Measurements from ENCODE around the gene KRTAP10-2. TPM values are rescaled to one million over a fixed set of nuclear protein-coding genes. Genes with fewer than 3 reads are reported as not detected.
"Not testable (repeated sequence)": the region's sequence is repeated elsewhere in the genome, so short reads cannot be mapped to it uniquely, and the experiment has no call there.

Gene KRTAP10-2
- total RNA-seq, 4 donors from 2014 or later, result 0.76 to 11.1 (median 10.1) TPM; not detected in 1

DNA sequence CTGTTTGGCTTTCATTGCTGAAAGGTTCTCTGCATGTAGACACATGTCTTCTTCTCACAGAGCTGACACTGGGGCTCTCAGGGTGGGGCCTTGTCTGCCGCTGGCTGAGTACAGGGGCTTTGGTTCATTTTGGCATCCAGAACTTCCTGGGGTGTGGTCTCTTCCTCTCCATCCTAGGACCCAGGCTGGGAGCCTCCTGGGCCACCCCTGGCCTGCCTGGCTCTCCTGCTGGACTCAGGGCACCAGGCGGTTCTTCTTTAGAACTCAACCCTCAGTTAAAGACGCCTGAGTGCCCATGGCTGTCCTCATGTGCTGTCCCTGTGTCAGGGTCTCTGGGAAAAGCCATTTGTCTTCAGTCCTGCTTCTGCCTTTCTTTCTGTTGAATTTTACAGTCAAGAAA, 34.6 kb upstream of the KRTAP10-2 start:
- DNase-seq (ENCODE audit: low spot score in 2 of 2), result no peak
- H3K27ac ChIP-seq, result no peak overlapping the region
- TF ChIP-seq CTCF (IDR thresholded peaks at IDR 0.05), result no peak
- no peak for TF ChIP-seq POLR2A (IDR thresholded peaks at IDR 0.05)
- no peak for TF ChIP-seq EP300 (IDR thresholded peaks at IDR 0.05)
- no peak for TF ChIP-seq POLR2AphosphoS5 (IDR thresholded peaks at IDR 0.05)
- H3K4me3 ChIP-seq, result no peak overlapping the region
- H3K27me3 ChIP-seq, result peaks cover 43% of the 10 kb centered on the region
- 67% methylated on average over 3 of the region's 3 CpGs for WGBS
- no peaks in the 10 kb centered on the region for H3K36me3 ChIP-seq
- H3K4me1 ChIP-seq, result no peaks in the 10 kb centered on the region
- H3K9me3 ChIP-seq, result no peaks in the 10 kb centered on the region

DNA sequence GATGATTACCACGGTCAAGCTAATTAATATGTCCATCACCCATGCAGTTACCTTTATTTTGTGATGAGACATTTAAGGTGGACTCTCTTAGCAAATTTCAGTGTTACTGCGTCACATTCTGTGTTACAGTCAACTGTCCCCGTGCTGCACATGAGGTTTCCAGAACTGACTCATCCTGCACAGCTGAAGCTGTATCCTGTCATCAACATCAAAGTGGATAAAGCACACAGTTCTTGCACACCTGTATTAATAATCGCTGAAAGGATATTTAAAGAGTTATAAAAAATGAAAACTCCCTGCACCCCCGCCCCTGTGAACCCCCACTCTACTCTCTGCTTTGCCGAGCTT, 32.5 kb upstream of the KRTAP10-2 start:
- WGBS, result 51% methylated on average over 6 of the region's 6 CpGs
- Histone ChIP-seq H3K27me3 (peaks cover 24% of the 10 kb centered on the region), H3K4me1 (peaks cover 4% of the 10 kb centered on the region), H3K4me3 (no peak overlapping the region), H3K36me3 (no peaks in the 10 kb centered on the region), H3K9me3 (no peaks in the 10 kb centered on the region), H3K27ac (no peak overlapping the region)
- TF ChIP-seq EP300 (IDR thresholded peaks at IDR 0.05) (no peak), POLR2A (IDR thresholded peaks at IDR 0.05) (no peak), POLR2AphosphoS5 (IDR thresholded peaks at IDR 0.05) (no peak), CTCF (IDR thresholded peaks at IDR 0.05) (no peak)
- DNase-seq (ENCODE audit: low spot score in 2 of 2), result no peak

DNA sequence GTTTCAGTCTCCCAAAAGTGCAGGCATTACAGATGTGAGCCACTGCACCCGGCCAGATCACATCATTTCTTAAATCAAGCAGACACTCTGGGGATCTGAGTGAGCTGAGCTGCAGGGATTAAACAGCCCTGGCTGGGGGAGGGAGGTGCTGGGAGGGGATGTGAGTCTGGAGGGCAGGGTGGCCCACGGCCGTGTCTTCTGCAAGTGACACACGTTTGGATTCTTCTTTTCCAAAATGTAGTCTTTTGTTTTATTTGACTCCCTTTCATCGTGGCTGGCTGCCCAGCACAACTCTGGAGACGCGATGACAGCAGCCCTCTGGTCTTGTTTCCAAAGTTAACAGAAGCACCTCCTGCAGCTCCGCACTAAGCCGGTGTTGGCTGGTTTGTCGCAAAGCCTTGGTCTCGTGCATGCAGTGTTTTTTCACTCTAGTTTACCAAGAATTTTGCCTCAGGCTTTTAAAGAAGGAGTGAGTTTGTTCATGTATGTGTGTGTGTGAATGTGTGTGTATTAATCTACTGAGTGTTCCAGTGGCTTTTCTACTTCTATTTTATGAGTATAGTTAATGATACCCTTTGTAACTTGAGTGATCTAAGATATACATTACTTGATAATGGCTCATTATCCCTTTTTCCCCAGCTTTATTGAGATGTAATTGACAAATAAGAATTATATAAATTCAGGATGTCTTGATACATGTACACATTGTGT, 31.9 kb upstream of the KRTAP10-2 start:
- no peak overlapping the region for H3K27ac ChIP-seq
- WGBS, result 22% methylated on average over 11 of the region's 11 CpGs
- H3K36me3 ChIP-seq, result no peaks in the 10 kb centered on the region
- TF ChIP-seq POLR2A (IDR thresholded peaks at IDR 0.05), result no peak
- no peak for TF ChIP-seq EP300 (IDR thresholded peaks at IDR 0.05)
- TF ChIP-seq POLR2AphosphoS5 (IDR thresholded peaks at IDR 0.05), result no peak
- no peak for TF ChIP-seq CTCF (IDR thresholded peaks at IDR 0.05)
- H3K4me3 ChIP-seq, result no peak overlapping the region
- H3K27me3 ChIP-seq, result peaks cover 28% of the 10 kb centered on the region
- DNase-seq (ENCODE audit: low spot score in 2 of 2), result peak in 1 of 2 donors; percentile 76
- no peaks in the 10 kb centered on the region for H3K9me3 ChIP-seq
- peaks cover 4% of the 10 kb centered on the region for H3K4me1 ChIP-seq

DNA sequence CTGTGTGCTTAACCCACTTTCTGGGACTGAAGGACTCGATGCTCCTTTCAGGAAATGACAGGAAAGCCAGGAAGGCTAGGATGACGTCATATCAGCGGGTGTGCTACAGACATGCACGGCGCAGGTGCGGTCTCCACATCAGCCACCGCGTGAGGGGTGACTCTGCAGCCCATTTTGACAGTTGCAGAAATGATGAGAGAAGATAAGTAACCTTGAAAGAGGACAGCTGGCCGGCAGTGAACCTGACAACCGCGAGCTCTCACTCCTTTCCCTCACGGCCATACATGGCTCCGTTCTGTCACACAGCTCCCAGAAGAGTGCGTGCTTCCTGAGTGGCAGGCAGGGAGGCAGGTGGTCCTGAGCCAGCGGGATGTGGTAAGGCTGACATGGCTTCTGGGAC, 30.8 kb upstream of the KRTAP10-2 start:
- H3K9me3 ChIP-seq, result no peaks in the 10 kb centered on the region
- peak in 1 of 2 donors; percentile 23 for DNase-seq (ENCODE audit: low spot score in 2 of 2)
- H3K27ac ChIP-seq, result no peak overlapping the region
- peaks cover 28% of the 10 kb centered on the region for H3K27me3 ChIP-seq
- no peaks in the 10 kb centered on the region for H3K36me3 ChIP-seq
- peaks cover 4% of the 10 kb centered on the region for H3K4me1 ChIP-seq
- no peak for TF ChIP-seq POLR2A (IDR thresholded peaks at IDR 0.05)
- no peak for TF ChIP-seq CTCF (IDR thresholded peaks at IDR 0.05)
- no peak for TF ChIP-seq POLR2AphosphoS5 (IDR thresholded peaks at IDR 0.05)
- TF ChIP-seq EP300 (IDR thresholded peaks at IDR 0.05), result no peak
- WGBS, result 68% methylated on average over 15 of the region's 15 CpGs
- no peak overlapping the region for H3K4me3 ChIP-seq

DNA sequence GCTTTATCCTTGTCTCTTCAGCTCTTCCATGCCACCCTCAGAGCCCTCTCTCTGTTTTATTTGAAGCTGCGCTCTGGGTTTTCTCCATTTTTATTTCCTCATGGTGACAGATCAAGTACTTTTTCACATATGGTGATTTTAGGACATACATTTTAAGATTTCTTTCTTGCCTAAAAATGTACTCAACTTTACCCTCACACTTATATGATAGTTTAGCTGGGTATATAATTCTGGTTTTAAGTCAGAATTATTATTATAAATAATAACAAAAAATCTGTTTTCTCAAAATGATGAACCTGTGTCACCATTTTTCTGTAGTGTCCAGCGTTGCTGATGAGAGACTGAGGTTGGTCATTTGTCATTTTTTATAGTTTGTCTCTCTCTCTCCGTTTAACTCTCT, 29.9 kb upstream of the KRTAP10-2 start:
- no peak overlapping the region for H3K27ac ChIP-seq
- peaks cover 26% of the 10 kb centered on the region for H3K27me3 ChIP-seq
- TF ChIP-seq EP300 (IDR thresholded peaks at IDR 0.05) (no peak), POLR2AphosphoS5 (IDR thresholded peaks at IDR 0.05) (no peak), CTCF (IDR thresholded peaks at IDR 0.05) (no peak), POLR2A (IDR thresholded peaks at IDR 0.05) (no peak)
- peaks cover 4% of the 10 kb centered on the region for H3K4me1 ChIP-seq
- no peak for DNase-seq (ENCODE audit: low spot score in 2 of 2)
- H3K9me3 ChIP-seq, result no peaks in the 10 kb centered on the region
- no peaks in the 10 kb centered on the region for H3K36me3 ChIP-seq
- H3K4me3 ChIP-seq, result no peak overlapping the region
- WGBS, result 91% methylated on average over 3 of the region's 3 CpGs

- H3K27ac ChIP-seq, H3K9me3 ChIP-seq, H3K36me3 ChIP-seq, H3K4me1 ChIP-seq, H3K4me3 ChIP-seq: not testable (repeated sequence)
- DNase-seq (ENCODE audit: low spot score in 2 of 2), result peak in 1 of 2 donors; percentile 47
- WGBS, result 52% methylated on average over 13 of the region's 19 CpGs
- peaks cover 17% of the 10 kb centered on the region for H3K27me3 ChIP-seq
Measured at GRCh38 chr21:44580231-44580821, 29.0 kb upstream of the KRTAP10-2 start, which contains the start of gene KRTAP10-5. KRTAP10-5 (minus strand) TSS chr21:44580604; CDS start chr21:44580578, 26 bp downstream.
